Measurements from ENCODE around the gene LYRM1.

LYRM1 gene

DNA sequence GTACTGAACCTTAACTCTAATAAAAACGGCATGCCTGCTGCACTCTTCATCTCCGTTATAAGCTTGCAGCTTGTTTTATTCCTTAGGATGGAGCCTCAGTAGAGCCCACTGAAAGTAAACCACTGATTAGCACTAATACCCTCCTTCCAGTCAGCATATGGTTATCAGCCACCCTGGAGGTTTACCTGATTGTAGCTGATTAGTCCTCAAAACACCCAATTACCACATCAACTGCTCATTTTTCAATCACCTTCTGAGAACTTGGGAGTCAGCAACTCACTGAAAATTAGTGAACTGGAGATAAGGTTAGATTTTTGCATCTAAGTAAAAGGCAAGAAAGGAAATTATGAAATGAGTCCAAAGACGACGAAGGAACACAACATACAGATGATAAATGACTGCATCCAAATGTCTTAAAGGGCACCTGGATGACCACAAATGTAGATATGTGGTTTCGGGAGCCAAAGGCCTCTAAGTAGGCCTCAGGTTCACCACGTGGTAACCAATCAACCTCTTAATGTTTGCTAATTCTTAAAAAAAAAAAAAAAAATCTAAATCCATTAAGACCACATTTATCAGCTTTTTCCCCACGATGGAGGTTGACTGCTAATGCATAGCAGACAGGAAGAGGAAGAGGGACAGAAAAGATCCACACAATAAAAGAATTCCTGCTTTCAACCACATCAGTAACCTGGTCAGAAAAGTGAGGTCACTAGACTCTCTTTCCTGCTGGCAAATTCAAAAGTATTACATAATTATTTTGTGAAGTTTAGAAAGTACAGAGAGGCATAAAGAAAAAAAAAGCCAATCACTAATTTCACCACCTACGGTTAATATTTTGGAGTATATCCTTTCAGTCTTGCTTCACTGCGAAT lies 28.4 kb upstream of the LYRM1 start:
- no peak for DNase-seq (ENCODE audit: low spot score)

DNA sequence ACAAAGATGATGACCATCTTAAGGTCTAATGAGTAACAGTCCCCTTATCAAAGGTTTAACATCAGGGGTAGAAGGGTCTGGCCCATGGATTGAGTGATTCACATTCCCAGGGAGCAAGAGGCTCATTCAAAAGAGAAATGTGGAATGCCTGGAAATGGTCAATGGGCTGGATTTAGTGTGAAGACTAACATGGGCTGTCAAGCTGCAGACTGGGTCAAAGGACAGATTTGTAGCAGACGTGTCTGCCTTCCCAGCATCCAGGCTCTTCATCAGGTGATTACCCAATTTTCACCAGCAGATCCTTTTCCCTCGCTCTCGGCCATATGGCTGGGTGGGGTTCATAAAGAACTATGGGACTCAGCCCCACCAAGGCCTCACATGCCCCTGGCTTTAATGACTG lies 27.2 kb upstream of the LYRM1 start:
- no peak for DNase-seq (ENCODE audit: low spot score)

DNA sequence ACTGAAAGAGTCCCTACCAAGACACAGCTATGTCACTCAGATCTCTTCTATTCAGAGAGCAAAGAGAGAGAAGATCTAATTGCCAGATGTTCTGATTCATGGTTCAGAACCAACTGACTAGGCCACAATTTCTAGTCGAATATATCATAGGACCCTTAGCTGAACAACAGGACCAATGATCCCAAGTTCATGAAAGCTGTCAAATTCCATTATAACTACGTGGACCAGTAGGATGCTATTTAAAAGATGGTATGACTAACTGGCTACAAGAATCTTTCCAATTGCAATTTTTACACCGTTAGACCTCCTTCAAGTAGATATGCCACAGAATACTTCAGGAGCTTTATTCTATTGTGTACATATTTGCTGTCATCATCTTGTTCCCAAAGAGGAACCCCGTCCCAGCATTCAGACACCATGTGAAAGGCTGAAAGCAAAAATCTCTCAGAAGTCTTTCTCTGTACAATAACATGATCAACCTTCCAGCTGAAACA lies 26.4 kb upstream of the LYRM1 start:
- no peak for DNase-seq (ENCODE audit: low spot score)

DNA sequence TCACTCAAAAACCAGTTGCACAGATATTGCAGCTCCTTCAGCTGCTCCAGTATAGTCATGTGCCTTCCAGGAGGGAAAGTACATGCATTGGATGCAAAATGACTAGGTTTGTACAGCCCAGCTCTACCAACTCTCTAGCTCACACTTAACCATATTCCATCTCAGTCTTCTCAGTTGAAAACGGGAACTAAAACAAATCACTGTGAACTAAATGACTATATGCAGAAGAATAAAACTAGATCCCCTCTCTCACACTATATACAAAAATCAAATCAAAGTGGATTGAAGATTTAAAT lies 25.3 kb upstream of the LYRM1 start:
- DNase-seq (ENCODE audit: low spot score): no peak

DNA sequence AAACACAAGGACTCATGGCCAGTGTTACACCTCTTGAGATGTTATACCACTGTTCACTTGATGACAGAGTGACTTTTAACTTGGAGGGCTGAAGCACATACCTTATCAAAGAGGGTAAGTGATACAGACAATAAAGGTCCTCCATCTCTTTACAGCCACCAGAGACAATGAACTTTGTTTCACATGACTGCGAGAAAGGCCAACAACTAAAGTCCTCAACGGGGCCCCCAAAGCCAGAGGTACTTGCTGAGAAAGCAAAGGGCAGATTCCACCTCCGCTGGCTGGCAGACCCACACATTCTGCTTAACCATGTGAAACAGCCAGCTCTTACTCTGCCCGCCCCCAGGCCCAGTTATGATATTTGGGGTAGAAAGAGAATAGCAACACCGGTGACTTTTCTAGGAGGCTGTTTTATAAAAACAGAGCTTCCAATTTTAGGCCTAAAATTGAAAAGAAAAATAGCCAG lies 21.9 kb upstream of the LYRM1 start:
- no peak for DNase-seq (ENCODE audit: low spot score)

DNA sequence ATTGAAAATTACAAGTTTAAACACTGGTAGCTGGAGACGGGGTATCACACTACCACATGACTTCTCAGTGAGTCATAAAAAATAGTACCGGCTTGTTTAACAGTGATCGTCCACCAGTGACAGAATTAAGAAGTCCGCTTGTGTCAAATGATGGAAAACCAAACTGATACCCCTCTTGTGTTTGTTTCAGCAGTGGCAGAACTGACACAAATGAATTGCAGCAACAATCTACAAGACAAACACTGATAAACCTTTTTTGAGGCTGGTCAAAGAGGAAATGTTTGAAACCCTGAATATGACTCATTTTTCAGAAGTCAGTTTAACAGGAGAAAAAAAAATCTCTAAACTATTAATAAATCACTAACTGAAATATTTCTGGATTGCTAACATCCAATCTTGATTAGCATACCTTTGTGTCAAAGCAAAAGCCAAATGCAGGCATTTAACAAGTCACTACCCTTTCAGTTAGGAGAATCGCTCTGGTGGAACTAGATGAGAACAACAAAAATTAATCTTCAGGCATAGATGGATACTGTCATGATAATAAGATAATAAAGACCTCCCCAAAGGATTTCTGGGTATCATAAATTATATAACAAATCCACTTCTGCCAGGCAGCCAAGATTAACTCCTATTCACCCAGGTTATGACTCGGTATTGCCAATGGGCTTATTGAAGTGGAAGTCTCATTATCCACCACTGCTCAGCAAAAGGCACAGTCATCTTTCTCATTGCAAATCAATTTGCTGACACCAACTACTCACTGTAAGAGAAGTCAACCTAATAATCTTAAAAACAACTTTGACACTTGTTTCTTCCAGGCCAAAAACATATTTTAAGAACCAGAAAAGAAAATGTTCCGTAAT lies 21.2 kb upstream of the LYRM1 start:
- DNase-seq (ENCODE audit: low spot score): peak; percentile 49

DNA sequence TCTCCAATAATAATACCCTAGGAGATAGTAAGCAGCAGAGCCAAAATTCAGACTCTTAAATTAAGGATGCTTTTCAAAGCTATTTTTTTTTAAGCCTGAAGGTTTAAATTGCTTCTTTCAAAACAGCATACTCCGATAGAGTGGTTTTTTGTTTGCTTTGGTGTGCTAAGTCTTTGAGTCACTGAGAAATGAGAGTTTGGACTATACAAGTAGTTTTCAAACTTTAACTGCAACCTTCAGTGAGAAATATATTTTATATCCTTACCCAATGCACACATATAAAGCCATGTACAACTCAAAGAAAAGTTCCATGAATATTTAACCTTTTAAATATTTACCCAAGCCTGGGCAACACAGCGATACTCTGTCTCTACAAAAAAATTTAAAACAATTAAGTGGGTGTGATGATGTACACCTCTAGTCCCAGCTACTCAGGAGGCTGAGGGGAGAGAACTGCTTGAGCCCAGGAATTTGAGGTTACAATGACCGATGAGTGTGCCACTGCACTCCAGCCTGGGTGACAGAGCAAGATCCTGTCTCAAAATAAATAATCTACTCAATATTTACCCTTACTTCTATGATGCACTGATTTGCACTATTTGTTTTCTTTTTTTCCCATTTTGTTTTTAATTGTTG lies 19.6 kb upstream of the LYRM1 start:
- DNase-seq (ENCODE audit: low spot score): no peak

DNA sequence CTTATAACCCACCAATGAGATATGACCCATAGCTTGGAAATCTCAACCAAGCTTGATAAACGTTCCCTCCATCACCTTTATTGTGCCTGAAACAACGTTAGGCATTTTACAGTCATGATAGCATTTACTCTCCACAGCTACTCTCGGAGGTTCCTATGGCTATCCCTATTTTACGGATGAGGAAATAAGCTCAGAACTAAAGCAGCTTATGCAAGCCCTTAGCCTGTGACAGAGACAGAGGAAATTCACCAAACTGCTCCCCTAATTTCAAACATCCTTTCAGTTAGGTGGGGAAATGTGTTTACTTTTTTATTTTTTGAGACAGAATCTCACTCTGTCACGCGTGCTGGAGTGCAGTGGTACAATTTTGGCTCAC lies 19.1 kb upstream of the LYRM1 start:
- DNase-seq (ENCODE audit: low spot score): no peak

DNA sequence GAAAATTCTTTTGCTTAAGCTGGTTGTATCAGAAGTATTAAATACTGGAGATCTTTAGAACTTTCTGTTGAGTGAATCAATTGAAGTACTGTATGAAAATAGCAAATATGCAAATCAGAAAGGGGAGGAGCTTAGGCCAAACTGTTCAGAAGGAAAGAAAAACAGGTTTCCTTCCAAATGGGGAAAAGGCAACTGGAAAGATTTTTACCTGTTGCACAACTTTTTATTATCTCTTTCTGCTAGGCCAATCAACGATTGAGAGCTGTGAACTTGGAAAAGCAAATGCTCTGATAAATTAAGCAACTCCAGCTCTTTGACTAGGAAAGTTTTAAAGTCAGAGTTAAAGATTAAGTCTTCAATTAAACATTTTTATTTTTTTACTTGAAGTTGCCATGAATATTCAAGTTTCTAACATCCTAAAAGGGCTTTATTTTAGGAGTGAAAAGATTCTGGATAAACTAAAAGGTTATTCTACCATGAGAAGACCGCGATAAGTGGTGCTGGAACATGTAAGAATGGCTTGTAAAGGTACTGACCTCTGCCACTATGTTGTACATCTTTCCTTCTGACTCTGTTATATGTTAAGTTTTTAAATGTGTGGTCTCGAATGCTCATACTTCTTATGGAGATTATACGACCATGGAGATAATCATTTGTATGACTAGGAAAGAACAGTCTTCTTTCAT lies 16.9 kb upstream of the LYRM1 start:
- no peak for DNase-seq (ENCODE audit: low spot score)

DNA sequence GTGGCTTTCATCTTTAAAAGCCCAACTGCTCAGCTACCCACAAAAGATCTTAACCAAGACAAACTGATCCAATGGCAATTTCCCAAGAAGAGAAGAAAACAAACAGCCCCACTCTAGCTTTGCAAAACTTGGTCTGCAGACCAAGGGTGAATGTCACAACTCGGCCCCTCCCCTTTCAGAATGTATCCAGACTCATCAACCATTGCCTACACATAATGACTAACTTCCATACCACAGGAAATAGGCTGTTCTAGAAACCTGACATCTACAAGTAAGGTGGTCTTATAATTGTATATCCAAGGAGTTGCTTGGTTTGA lies 16.4 kb upstream of the LYRM1 start:
- no peak for DNase-seq (ENCODE audit: low spot score)

DNA sequence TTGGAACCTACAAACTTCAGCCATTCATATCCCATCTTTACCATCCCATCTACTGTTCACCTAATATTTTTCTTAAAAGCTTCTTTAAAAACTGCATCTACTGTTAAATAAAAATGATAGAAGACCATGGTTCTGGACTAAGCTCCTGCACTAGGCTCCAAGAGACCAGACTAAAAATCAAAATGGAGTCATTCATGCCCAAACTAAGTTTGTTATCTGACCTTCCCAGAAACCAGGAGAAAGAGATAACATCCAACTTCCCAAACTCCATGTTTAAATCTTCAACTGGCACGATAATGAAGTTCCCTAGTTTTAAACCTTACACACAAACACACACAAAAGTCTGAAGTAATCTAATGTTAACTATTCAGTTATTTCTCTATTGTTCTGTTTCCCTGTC lies 14.3 kb upstream of the LYRM1 start:
- no peak for DNase-seq (ENCODE audit: low spot score)

DNA sequence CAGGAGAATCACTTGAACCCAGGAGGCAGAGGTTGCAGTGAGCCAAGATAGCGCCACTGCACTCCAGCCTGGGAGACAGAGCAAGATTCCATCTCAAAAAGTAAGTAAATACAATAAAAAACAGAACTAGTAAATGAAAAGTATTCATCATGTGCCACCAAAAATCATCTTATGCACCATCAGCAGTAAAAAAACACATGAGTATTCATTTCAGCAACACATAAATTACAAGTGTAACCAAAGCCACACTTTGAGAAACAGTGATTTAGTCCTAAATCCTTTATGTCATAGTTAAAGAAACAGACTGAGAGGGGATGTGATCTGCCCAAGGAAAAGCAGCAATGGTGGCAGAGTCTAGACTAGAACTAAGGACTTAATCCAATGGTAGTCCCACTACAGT lies 13.4 kb upstream of the LYRM1 start:
- no peak for DNase-seq (ENCODE audit: low spot score)

DNA sequence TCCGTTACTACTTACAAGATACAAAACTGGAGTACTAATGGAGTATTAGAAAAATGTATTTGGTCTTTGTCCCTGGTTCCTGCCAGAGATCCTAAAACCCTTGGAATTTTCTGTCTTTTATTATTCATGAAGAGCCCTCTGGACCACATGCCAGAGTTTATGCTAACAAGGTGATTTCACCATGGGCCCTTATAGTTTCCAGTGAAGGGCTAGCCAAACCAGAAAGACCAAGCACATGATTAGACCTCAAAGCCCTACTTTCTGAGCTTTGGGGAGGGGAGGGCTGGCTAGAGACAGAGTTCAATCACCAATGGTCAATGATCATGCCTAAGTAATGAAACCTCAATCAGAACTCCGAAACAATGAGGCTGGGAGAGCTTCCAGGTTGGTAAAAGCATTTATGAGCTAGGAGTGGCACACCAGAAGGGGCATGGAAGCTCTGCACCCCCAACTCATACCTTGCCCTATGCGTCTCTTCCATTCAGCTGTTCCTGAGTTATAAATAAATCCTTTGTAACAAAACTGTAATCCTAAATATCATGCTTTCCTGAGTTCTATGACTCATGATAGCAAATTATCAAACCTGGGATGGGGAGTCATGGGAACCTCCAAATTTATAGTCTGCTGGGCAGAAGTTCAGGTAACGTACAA lies 10.8 kb upstream of the LYRM1 start:
- DNase-seq (ENCODE audit: low spot score): no peak

DNA sequence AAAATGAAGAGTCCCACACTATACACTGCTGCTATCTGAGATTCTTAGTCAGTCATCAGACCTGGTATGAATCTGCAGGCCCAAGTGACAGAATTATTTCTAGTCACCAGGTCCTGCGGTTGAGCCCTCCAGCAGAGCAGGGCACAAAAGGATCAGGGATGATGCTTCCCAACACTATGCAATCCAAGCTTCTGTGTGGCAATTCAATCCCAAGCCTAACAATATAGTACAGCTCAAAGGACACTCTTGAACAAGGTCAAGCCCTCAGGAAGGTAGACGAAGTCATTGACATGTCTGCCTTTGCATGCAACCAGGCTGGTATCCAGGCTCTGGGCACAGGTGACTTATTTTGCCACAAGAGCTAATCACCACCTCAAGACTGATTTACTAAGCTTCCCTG lies 6.2 kb upstream of the LYRM1 start:
- no peak for DNase-seq (ENCODE audit: low spot score)

DNA sequence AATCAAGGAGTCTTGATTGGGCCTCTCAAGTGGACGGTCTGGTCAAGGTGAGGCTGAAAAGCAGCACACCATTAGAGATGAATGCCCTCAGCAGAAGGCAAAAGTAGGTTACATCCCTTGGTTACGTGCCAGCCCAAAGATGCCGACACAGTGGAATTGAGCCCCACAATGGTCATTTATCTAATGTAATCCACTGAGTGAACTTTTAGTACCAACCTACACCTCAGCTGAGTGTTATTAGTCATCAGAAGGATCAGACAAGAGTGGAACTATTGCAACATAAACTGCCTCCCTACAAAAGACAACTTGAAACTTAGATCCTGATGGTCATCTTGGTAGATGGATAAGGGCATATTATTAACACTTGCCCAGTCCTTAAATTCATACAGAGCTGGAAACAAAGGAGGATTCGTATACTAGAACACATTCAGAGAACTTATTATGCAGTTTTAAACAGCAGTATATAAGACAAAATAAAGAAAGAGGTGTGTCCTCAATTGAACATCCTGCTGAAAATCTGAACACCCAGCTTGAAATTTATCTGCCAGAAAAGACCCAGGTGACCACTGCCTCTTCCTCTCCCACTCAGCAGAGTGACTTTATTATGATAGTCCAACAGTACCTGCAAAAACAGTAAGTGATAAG lies 3.2 kb upstream of the LYRM1 start:
- DNase-seq (ENCODE audit: low spot score): peak; percentile 21

DNA sequence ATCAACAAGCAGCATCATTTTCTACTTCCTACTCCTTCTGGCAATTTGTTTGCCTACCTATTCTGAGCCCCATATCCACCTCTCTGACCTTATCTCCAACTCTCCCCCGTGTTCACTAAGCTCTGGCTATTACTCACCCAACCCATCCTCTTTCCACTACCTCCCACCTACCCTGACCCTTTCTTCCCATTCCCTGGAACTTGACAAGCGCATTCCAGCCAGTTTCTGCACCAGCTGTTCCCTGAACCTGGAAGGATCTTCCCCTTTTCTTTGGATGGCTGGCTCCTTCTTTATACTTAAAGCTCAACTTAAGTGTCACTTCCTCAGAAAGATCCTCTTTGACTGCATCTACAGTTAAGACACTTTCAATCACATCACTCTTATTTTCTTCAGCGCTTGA lies 2.6 kb upstream of the LYRM1 start:
- DNase-seq (ENCODE audit: low spot score): no peak

DNA sequence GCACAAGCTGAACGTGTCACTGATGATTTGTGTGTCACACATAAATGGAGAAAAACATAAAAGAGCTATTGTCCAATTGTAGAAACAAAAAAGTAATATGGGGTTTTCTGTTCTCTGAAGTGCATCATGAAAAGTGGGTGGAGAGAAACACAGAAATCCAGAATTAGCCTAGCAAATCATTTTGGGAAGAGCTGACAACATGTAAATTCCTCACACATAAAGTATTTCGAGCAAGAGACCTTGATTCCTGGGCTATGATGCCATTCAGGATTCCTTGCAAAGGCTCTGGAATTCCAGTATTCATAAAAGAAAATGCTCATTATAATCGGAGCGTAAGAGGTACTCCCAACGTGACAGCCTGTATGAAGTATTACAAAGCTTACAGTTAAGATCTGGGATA lies 1.5 kb upstream of the LYRM1 start:
- DNase-seq (ENCODE audit: low spot score): peak; percentile 66

DNA sequence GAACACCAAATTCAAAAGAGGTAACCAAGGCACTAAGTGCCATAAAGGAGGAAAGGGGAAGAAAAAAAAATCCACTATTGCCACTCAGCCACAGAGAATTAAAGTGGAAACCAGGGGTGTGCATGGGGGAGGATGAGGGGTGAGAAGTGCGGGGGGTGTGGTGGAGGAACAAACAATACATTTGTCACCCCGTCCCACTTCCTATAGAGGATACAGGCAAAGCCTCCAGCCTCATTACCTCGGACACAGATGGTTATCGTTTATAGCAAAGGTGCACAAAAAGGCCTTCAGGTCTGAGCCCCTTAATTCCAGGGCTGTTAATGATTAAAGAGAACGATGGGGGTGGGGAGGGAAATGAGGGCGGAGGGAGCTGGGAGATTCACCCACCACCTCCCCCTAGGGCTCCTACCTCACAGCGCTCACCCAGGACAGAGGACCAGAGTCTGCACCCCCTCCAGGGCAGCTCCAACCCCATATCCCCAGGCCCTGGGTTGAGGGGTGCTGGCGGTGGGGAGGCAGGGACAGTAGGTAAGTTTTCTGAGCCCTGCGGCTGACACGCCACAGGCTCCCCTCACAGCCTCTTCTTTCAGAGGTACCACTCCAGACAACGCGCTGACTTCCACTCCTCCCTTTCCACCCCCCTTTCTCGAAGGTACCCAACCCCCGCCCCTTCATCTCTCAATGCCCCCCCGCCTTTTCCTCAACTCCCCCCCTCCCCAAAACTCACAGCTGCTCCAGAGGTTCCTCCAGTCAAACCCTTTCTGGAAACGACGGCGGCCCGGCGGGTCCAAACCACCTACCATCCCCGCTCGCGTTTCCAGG lies 883 bp upstream of the LYRM1 start:
- DNase-seq (ENCODE audit: low spot score): peak; percentile 24

DNA sequence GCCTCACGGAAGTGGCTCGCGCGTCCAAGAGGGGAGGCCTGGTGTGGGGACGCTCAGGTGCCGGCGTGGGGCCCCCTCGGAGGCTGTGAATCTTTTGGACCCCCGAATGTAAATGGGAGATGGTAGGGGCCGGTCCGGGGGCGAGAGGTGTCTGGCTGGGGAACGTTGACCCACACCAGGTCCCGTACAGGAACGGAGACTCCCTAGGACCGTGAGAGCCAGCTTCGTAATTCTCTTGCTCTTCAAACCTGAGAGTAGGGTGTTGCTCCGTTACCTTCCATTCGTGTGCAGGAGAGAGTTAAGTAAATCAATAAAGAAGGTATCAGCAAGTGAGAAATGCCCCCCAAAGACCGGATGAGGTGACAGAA lies 481 bp downstream of the LYRM1 start:
- DNase-seq (ENCODE audit: low spot score): no peak

DNA sequence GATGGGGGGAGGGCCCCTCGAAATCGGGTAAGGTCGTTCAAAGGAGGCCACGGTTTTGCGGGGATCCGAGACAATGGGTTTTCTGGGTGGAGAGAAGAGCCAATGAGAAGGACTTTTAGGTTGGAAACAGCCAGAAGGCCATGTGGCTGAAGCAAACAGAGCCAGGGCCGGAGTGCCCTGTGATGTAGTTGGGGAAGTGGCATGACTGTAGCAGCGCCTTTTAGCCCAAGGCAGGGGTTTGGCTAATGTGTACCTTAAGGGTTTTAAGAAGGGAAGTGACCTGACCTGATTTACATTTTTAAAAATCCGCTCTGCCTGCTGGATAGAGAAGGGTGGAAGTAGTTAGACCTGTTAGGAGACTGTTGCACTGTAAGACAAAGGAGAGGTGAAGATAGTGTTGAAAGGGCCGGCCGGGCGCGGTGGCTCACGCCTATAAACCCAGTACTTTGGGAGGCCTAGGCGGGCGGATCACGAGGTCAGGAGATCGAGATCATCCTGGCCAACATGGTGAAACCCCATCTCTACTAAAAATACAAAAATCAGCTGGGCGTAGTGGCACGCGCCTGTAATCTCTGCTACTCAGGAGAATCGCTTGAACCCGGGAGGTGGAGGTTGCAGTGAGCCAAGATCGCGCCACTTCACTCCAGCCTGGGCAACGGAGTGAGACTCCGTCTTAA lies 1.0 kb downstream of the LYRM1 start:
- peak; percentile 45 for DNase-seq (ENCODE audit: low spot score)
